Measurements from ENCODE around the gene COL4A1.

Gene COL4A1

GRCh38 chr13:110254751-110255553 is 52.0 kb downstream of the COL4A1 start:
- DNase-seq: no peak

GRCh38 chr13:110254151-110254679 is 52.7 kb downstream of the COL4A1 start:
- no peak for DNase-seq

- DNase-seq: no peak
Measured at GRCh38 chr13:110251193-110251819, 55.7 kb downstream of the COL4A1 start.

GRCh38 chr13:110250258-110250891 is 56.6 kb downstream of the COL4A1 start:
- DNase-seq: no peak

GRCh38 chr13:110249326-110249725 is 57.6 kb downstream of the COL4A1 start:
- DNase-seq: no peak

GRCh38 chr13:110248449-110249143 is 58.4 kb downstream of the COL4A1 start:
- DNase-seq: no peak

GRCh38 chr13:110246530-110246929 is 60.4 kb downstream of the COL4A1 start:
- no peak for DNase-seq

GRCh38 chr13:110245416-110245899 is 61.5 kb downstream of the COL4A1 start:
- DNase-seq: no peak

- no peak for DNase-seq
Measured at GRCh38 chr13:110244976-110245375, 62.0 kb downstream of the COL4A1 start.

- no peak for DNase-seq
Measured at GRCh38 chr13:110244071-110244830, 62.7 kb downstream of the COL4A1 start.

GRCh38 chr13:110242615-110243014 is 64.3 kb downstream of the COL4A1 start:
- DNase-seq: no peak

- DNase-seq: no peak
Measured at GRCh38 chr13:110240943-110241342, 66.0 kb downstream of the COL4A1 start.

GRCh38 chr13:110240352-110240751 is 66.6 kb downstream of the COL4A1 start:
- no peak for DNase-seq

GRCh38 chr13:110239280-110240125 is 67.5 kb downstream of the COL4A1 start:
- no peak for DNase-seq

GRCh38 chr13:110238818-110239195 is 68.2 kb downstream of the COL4A1 start:
- no peak for DNase-seq

- no peak for DNase-seq
Measured at GRCh38 chr13:110237875-110238817, 68.8 kb downstream of the COL4A1 start.

GRCh38 chr13:110236831-110237261 is 70.1 kb downstream of the COL4A1 start:
- no peak for DNase-seq

GRCh38 chr13:110236431-110236830 is 70.5 kb downstream of the COL4A1 start:
- no peak for DNase-seq

- no peak for DNase-seq
Measured at GRCh38 chr13:110234532-110234931, 72.4 kb downstream of the COL4A1 start.

GRCh38 chr13:110233951-110234280 is 73.0 kb downstream of the COL4A1 start:
- DNase-seq: no peak
